ENCODE results near the gene HOXC10. TPM values are rescaled to one million over a fixed set of nuclear protein-coding genes. Genes with fewer than 3 reads are reported as not detected.

The HOXC10 gene
- total RNA-seq, 1 experiment from 2014 or later = 154 TPM

GRCh38 chr12:53989227-53990113 is 4.5 kb downstream of the HOXC10 start:
- Histone ChIP-seq H3K27me3 (ENCODE audit: control insufficient read depth, insufficient read depth, low read length) (no peaks in the 10 kb centered on the region), H3K4me3 (ENCODE audit: low read depth in 2 of 2, low read length in 2 of 2) (peak overlapping the region; percentile 66 to 67), H3K27ac (ENCODE audit: low read length) (peak overlapping the region; percentile 99), H3K36me3 (ENCODE audit: control insufficient read depth, insufficient read depth, low read length) (no peaks in the 10 kb centered on the region), H3K9me3 (ENCODE audit: control insufficient read depth, insufficient read depth, low read depth, low read length) (no peaks in the 10 kb centered on the region), H3K4me1 (ENCODE audit: control insufficient read depth, insufficient read depth, low read length) (peaks cover 19% of the 10 kb centered on the region)
- in situ Hi-C loops (cut with HindIII; ENCODE audit: low pct_unique_long_range_greater_than_20kb, low sequenced_read_pairs) = no loop called here
- TF ChIP-seq REST (IDR thresholded peaks at IDR 0.05; ENCODE audit: insufficient read depth in 1 of 2, low read depth in 2 of 2, low read length in 1 of 2) (no peak), TCF7L2 (IDR thresholded peaks at IDR 0.05; ENCODE audit: low read depth, low read length) (no peak), POLR2AphosphoS5 (IDR thresholded peaks at IDR 0.05; ENCODE audit: low read depth, low read length) (no peak), SIN3A (IDR thresholded peaks at IDR 0.05; ENCODE audit: borderline replicate concordance, insufficient read depth, low read depth, low read length) (0 out of 2 replicates have a peak, but pooled peaks have one; percentile 59)
- TF ChIP-seq, protein P1, sequence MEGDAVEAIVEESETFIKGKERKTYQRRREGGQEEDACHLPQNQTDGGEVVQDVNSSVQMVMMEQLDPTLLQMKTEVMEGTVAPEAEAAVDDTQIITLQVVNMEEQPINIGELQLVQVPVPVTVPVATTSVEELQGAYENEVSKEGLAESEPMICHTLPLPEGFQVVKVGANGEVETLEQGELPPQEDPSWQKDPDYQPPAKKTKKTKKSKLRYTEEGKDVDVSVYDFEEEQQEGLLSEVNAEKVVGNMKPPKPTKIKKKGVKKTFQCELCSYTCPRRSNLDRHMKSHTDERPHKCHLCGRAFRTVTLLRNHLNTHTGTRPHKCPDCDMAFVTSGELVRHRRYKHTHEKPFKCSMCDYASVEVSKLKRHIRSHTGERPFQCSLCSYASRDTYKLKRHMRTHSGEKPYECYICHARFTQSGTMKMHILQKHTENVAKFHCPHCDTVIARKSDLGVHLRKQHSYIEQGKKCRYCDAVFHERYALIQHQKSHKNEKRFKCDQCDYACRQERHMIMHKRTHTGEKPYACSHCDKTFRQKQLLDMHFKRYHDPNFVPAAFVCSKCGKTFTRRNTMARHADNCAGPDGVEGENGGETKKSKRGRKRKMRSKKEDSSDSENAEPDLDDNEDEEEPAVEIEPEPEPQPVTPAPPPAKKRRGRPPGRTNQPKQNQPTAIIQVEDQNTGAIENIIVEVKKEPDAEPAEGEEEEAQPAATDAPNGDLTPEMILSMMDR (IDR thresholded peaks at IDR 0.05) = peak; percentile 82
- intact Hi-C loops (cut with micrococcal nuclease; ENCODE audit: unreplicated experiment) = loop anchor here (10.0 kb wide), 1 partner anchor 605 kb away; the partner anchor contains the start of gene SP1
- TSS peak; percentile 19 for BruUV-seq (replicated peaks)
- ChIA-PET POLR2A (interaction anchor here (0.7 kb wide), 1 partner anchor 68 kb away, joined by 3 read pairs; no protein-coding TSS in a partner anchor), CTCF (no interaction called here)
- DNase-seq (ENCODE audit: low read depth, low spot score) (no peak), ATAC-seq (no peak)

- Histone ChIP-seq H3K4me3 (ENCODE audit: low read depth in 2 of 2, low read length in 2 of 2) (peak overlapping the region; percentile 66 to 67), H3K9me3 (ENCODE audit: control insufficient read depth, insufficient read depth, low read depth, low read length) (no peaks in the 10 kb centered on the region), H3K36me3 (ENCODE audit: control insufficient read depth, insufficient read depth, low read length) (no peaks in the 10 kb centered on the region), H3K27ac (ENCODE audit: low read length) (peak overlapping the region; percentile 99), H3K27me3 (ENCODE audit: control insufficient read depth, insufficient read depth, low read length) (no peaks in the 10 kb centered on the region), H3K4me1 (ENCODE audit: control insufficient read depth, insufficient read depth, low read length) (peaks cover 19% of the 10 kb centered on the region)
- CTCF ChIA-PET = interaction anchor here (0.6 kb wide), 1 partner anchor 11 kb away, joined by 4 read pairs; no protein-coding TSS in a partner anchor
- DNase-seq (ENCODE audit: low read depth, low spot score) = no peak
- TF ChIP-seq REST (IDR thresholded peaks at IDR 0.05; ENCODE audit: insufficient read depth in 1 of 2, low read depth in 2 of 2, low read length in 1 of 2) = no peak
- TF ChIP-seq TCF7L2 (IDR thresholded peaks at IDR 0.05; ENCODE audit: low read depth, low read length) = no peak
- no peak for TF ChIP-seq SIN3A (IDR thresholded peaks at IDR 0.05; ENCODE audit: borderline replicate concordance, insufficient read depth, low read depth, low read length)
- TF ChIP-seq POLR2AphosphoS5 (IDR thresholded peaks at IDR 0.05; ENCODE audit: low read depth, low read length) = no peak
- TF ChIP-seq, protein P1 (IDR thresholded peaks at IDR 0.05) = no peak
- POLR2A ChIA-PET = interaction anchor here (0.6 to 0.7 kb wide), 3 partner anchors 9 to 226 kb away, joined by 3 to 4 read pairs (median 3); partner anchors contain the start of gene HOXC9
- no TSS peak for BruUV-seq (replicated peaks)
- ATAC-seq = no peak
- intact Hi-C loops (cut with micrococcal nuclease; ENCODE audit: unreplicated experiment) (loop anchor here (10.0 kb wide), 1 partner anchor 606 kb away; the partner anchor contains the start of gene SP1), in situ Hi-C loops (cut with HindIII; ENCODE audit: low pct_unique_long_range_greater_than_20kb, low sequenced_read_pairs) (no loop called here)
These were observed 5.5 kb downstream of the HOXC10 start for GRCh38 chr12:53990311-53991076.

Data from Panc1 (cell line).